Suprapubic skin (tissue), 3 donors: ENCODE results near the gene ALX3.

ENCODE experiments used
- CTCF ChIP-seq, 2 donors: fragments of 200-600 bp in 1 of 2; fragments of 450-650 bp in 1 of 2; sonication (generic) in 1 of 2; IDR thresholded peaks; one replicate each; pipeline ENCODE4 v1.5.1; 2016 to 2019; ENCODE audit warnings: antibody characterized with exemption in 2 of 2, mild to moderate bottlenecking in 1 of 2, moderate library complexity in 1 of 2
- EP300 ChIP-seq: sonication (generic); formaldehyde crosslinking; IDR thresholded peaks from one replicate; pipeline ENCODE4 v1.6.1; 2017; ENCODE audit warnings: antibody characterized with exemption
- POLR2A ChIP-seq, 2 donors: fragments of 450-650 bp; IDR thresholded peaks; one replicate each; pipeline ENCODE4 v1.6.1; 2017; ENCODE audit warnings: antibody characterized with exemption in 2 of 2, mild to moderate bottlenecking in 2 of 2, moderate library complexity in 2 of 2

- no peak for TF ChIP-seq CTCF (IDR thresholded peaks at IDR 0.05)
- no peak for TF ChIP-seq POLR2A (IDR thresholded peaks at IDR 0.05)
- TF ChIP-seq EP300: no peak
These were observed 829 bp downstream of the ALX3 start for GRCh38 chr1:110069404-110070281.
